ENCODE data around the gene RGCC.

DNA sequence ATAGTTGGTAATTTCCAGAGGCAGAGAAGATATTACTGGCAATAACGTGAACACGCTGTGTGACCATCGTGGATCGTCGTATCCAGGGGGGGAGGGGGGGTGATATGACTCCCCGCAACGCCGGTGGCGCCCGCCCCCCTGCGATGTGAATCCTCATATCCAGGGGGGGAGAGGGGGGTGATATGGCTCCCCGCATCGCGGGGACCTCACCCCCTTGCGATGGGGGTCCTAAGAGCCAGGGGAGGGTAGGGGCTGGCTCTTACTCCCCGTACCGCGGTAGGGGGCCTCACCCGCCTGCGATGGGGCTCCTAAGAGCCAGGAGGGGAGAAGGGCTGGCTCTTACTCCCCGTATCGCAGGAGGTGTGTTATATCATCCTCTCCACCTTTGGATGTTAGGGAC is 31.3 kb upstream of the RGCC start:
- TF ChIP-seq, protein P1, sequence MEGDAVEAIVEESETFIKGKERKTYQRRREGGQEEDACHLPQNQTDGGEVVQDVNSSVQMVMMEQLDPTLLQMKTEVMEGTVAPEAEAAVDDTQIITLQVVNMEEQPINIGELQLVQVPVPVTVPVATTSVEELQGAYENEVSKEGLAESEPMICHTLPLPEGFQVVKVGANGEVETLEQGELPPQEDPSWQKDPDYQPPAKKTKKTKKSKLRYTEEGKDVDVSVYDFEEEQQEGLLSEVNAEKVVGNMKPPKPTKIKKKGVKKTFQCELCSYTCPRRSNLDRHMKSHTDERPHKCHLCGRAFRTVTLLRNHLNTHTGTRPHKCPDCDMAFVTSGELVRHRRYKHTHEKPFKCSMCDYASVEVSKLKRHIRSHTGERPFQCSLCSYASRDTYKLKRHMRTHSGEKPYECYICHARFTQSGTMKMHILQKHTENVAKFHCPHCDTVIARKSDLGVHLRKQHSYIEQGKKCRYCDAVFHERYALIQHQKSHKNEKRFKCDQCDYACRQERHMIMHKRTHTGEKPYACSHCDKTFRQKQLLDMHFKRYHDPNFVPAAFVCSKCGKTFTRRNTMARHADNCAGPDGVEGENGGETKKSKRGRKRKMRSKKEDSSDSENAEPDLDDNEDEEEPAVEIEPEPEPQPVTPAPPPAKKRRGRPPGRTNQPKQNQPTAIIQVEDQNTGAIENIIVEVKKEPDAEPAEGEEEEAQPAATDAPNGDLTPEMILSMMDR (conservative IDR thresholded peaks at IDR 0.05 in 1 of 2, IDR thresholded peaks at IDR 0.05 in 1 of 2; ENCODE audit: low read depth in 1 of 2, low read length in 2 of 2) = no peak
- no peak for TF ChIP-seq EZH2 (IDR thresholded peaks at IDR 0.05; ENCODE audit: low read length, missing control alignments)

Measured in fibroblast of lung (primary cell).